HCT116 (cell line): Measurements from ENCODE around the gene DYNLT2. TPM values are rescaled to one million over a fixed set of nuclear protein-coding genes. Genes with fewer than 3 reads are reported as not detected.

Experiments
- ATAC-seq: fragments of 200-7000 bp; cut with Tn5 transposase; 2 replicates; pipeline ENCODE4 v1.9.1; 2020; ENCODE audit warnings: mild to moderate bottlenecking, moderate library complexity
- BruUV-seq: library from RNA; stranded (reverse); fragments of 400-500 nt; replicated peaks from 2 replicates; lab custom pipeline; 2021; lab: Mats Ljungman, UMichigan
- CTCF ChIA-PET: fragments of 300-600 bp; sonication (Branson Sonifier 250); formaldehyde crosslinking; loops from one replicate; lab custom pipeline; 2021; ENCODE audit warnings: antibody characterized with exemption; lab: Charles Lee
- POLR2A ChIA-PET: fragments of 300-600, 350-600 bp; sonication (Branson Sonifier 250); formaldehyde crosslinking; loops from one replicate; lab custom pipeline; 2021; ENCODE audit warnings: antibody characterized with exemption; lab: Charles Lee
- RAD21 ChIA-PET, 2 experiments: fragments of 300-600 bp; sonication (Branson Sonifier 250); formaldehyde crosslinking; loops; one replicate each; lab custom pipeline; 2023; ENCODE audit warnings: low total read pairs in 2 of 2; ENCODE audit not compliant: uncharacterized antibody in 2 of 2, unreplicated experiment in 2 of 2, low non-redundant PET in 1 of 2; lab: Charles Lee
- DNase-seq: peaks from one replicate; pipeline ENCODE4 v3.0.0-alpha.2; 2010; ENCODE audit warnings: low read depth, low spot score
- H2AFZ ChIP-seq: fragments of 200-600 bp; shearing (Covaris generic), sonication (generic); 2 replicates; pipeline ENCODE4 v1.6.1; 2017; ENCODE audit warnings: low read depth, mixed run types, mixed read lengths, antibody characterized with exemption, low read length; ENCODE audit not compliant: poor library complexity, severe bottlenecking
- H3K27ac ChIP-seq: 2 replicates; pipeline ENCODE4 v1.5.1; 2012; ENCODE audit warnings: low read depth, low read length
- H3K27me3 ChIP-seq: fragments of 200-600 bp; sonication (generic); 2 replicates; pipeline ENCODE4 v1.6.1; 2016; ENCODE audit warnings: mixed run types, low read length, mixed read lengths; ENCODE audit not compliant: insufficient read depth
- H3K36me3 ChIP-seq, 2 experiments: fragments of 200-500 bp in 1 of 2; fragments of 200-600 bp in 1 of 2; sonication (Bioruptor generic) in 1 of 2; sonication (generic) in 1 of 2; 2 replicates each; pipeline versions ENCODE4 v1.5.1 to v1.6.1; 2014 to 2016; ENCODE audit warnings: low read length in 2 of 2, inconsistent platforms in 1 of 2, mixed read lengths in 1 of 2, mixed run types in 1 of 2; ENCODE audit not compliant: insufficient read depth in 2 of 2, control insufficient read depth in 1 of 2
- H3K4me1 ChIP-seq, 2 experiments: fragments of 200-600 bp in 1 of 2; sonication (generic) in 1 of 2; 2 replicates each; pipeline versions ENCODE4 v1.5.1 to v1.6.1; 2012 to 2017; ENCODE audit warnings: low read length in 2 of 2, inconsistent platforms in 1 of 2, mild to moderate bottlenecking in 1 of 2, mixed read lengths in 1 of 2, mixed run types in 1 of 2, moderate library complexity in 1 of 2; ENCODE audit not compliant: insufficient read depth in 2 of 2, control insufficient read depth in 1 of 2
- H3K4me2 ChIP-seq: fragments of 200-600 bp; sonication (generic); 2 replicates; pipeline ENCODE4 v1.6.1; 2017; ENCODE audit warnings: mixed run types, low read length, mixed read lengths
- H3K4me3 ChIP-seq, 2 experiments: fragments of 200-600 bp in 1 of 2; sonication (generic) in 1 of 2; replicated peaks in 1 of 2; 2 replicates each; pipeline ENCODE4 v1.5.1; 2011 to 2016; ENCODE audit warnings: low read length in 2 of 2, control low read depth in 1 of 2, low read depth in 1 of 2, mild to moderate bottlenecking in 1 of 2, mixed read lengths in 1 of 2, mixed run types in 1 of 2
- H3K79me2 ChIP-seq: fragments of 200-600 bp; sonication (generic); 2 replicates; pipeline ENCODE4 v1.6.1; 2017; ENCODE audit warnings: mild to moderate bottlenecking, mixed run types, low read length, moderate library complexity, mixed read lengths; ENCODE audit not compliant: insufficient read depth
- H3K9ac ChIP-seq: fragments of 200-600 bp; sonication (generic); 2 replicates; pipeline ENCODE4 v1.6.1; 2016; ENCODE audit warnings: low read length, mixed read lengths
- H3K9me2 ChIP-seq: fragments of 200-600 bp; sonication (generic), shearing (Covaris generic); 2 replicates; pipeline ENCODE4 v1.6.1; 2017; ENCODE audit warnings: mixed run types, mild to moderate bottlenecking, moderate library complexity; ENCODE audit not compliant: insufficient read depth
- H3K9me3 ChIP-seq, 2 experiments: fragments of 200-500 bp in 1 of 2; fragments of 200-600 bp in 1 of 2; sonication (Bioruptor generic) in 1 of 2; sonication (generic) in 1 of 2; 2 replicates each; pipeline ENCODE4 v1.6.1; 2014 to 2017; ENCODE audit warnings: low read length in 2 of 2, mixed read lengths in 2 of 2, inconsistent platforms in 1 of 2, low read depth in 1 of 2, mild to moderate bottlenecking in 1 of 2, mixed run types in 1 of 2, moderate library complexity in 1 of 2; ENCODE audit not compliant: control insufficient read depth in 1 of 2, insufficient read depth in 1 of 2
- H4K20me1 ChIP-seq: fragments of 200-600 bp; sonication (generic), shearing (Covaris generic); 2 replicates; pipeline ENCODE4 v1.6.1; 2017; ENCODE audit warnings: mixed run types, mild to moderate bottlenecking, moderate library complexity; ENCODE audit not compliant: insufficient read depth
- ATF3 ChIP-seq: IDR thresholded peaks from 2 replicates; pipeline ENCODE4 v1.6.1; 2012
- EGR1 ChIP-seq: IDR thresholded peaks from 2 replicates; pipeline ENCODE4 v1.6.1; 2012; ENCODE audit warnings: low read depth
- POLR2AphosphoS5 ChIP-seq: IDR thresholded peaks from 2 replicates; pipeline ENCODE4 v1.6.1; 2011; ENCODE audit warnings: mild to moderate bottlenecking, low read depth, low read length, moderate library complexity
- RAD21 ChIP-seq: IDR thresholded peaks from 2 replicates; pipeline ENCODE4 v1.6.1; 2012; ENCODE audit warnings: low read depth, mild to moderate bottlenecking
- REST ChIP-seq: IDR thresholded peaks from 2 replicates; pipeline ENCODE4 v1.6.1; 2012; ENCODE audit warnings: low read depth
- SRF ChIP-seq: IDR thresholded peaks from 2 replicates; pipeline ENCODE4 v1.6.1; 2012; ENCODE audit warnings: low read depth
- TCF7L2 ChIP-seq: IDR thresholded peaks from 2 replicates; pipeline ENCODE4 v1.7.0; 2011; ENCODE audit warnings: borderline replicate concordance, inconsistent platforms; ENCODE audit not compliant: insufficient read depth, insufficient read length; ENCODE audit errors: extremely low read depth
- YY1 ChIP-seq: IDR thresholded peaks from 2 replicates; pipeline ENCODE4 v1.6.1; 2011; ENCODE audit warnings: low read length, low read depth, moderate library complexity, mild to moderate bottlenecking; ENCODE audit not compliant: insufficient replicate concordance; ENCODE audit errors: extremely low read depth
- ZBTB33 ChIP-seq: IDR thresholded peaks from 2 replicates; pipeline ENCODE4 v1.6.1; 2011; ENCODE audit warnings: mild to moderate bottlenecking, low read length, moderate library complexity; ENCODE audit not compliant: insufficient replicate concordance; ENCODE audit errors: extremely low read depth
- intact Hi-C: fragments of 100-400 bp; cut with micrococcal nuclease; formaldehyde crosslinking; loops from 2 replicates; pipeline ENCODE4 v1.10.0; 2022
- total RNA-seq: library from RNA; stranded (reverse); gene quantifications from one replicate; pipeline ENCODE4 v1.2.1, GENCODE V29; 2021; ENCODE audit not compliant: unreplicated experiment

DYNLT2 gene
- total RNA-seq, 1 experiment from 2014 or later = 1.5 TPM

- Histone ChIP-seq H2AFZ (peak overlapping the region; percentile 95), H3K36me3 (no peaks in the 10 kb centered on the region), H3K27ac (no peak overlapping the region), H3K4me1 (peaks cover 0 to 16% of the 10 kb centered on the region in 2 experiments; a peak in 3 of 4 replicates), H3K79me2 (no peaks in the 10 kb centered on the region), H3K4me3 (peak overlapping the region; percentile 41 to 58), H3K27me3 (no peaks in the 10 kb centered on the region), H4K20me1 (no peaks in the 10 kb centered on the region), H3K9me2 (no peaks in the 10 kb centered on the region), H3K9me3 (no peaks in the 10 kb centered on the region), H3K4me2 (peak overlapping the region; percentile 82), H3K9ac (no peak overlapping the region)
- DNase-seq (no peak), ATAC-seq (no peak)
- RAD21 ChIA-PET = no interaction called here
- CTCF ChIA-PET = interaction anchor here (0.6 to 2.4 kb wide), 10 partner anchors 12 to 832 kb away, joined by 3 to 14 read pairs (median 4); no protein-coding TSS in a partner anchor
- TF ChIP-seq POLR2AphosphoS5 (no peak), ATF3 (no peak), ZBTB33 (no peak), TCF7L2 (no peak), RAD21 (no peak), EGR1 (no peak), SRF (no peak), REST (no peak), YY1 (no peak)
- BruUV-seq = no TSS peak
- intact Hi-C loops = no loop called here
- POLR2A ChIA-PET = no interaction called here
Measured at GRCh38 chr6:169789146-169789943, 38.0 kb upstream of the DYNLT2 start.
